Measurements from ENCODE around the gene PHOSPHO1. TPM values are rescaled to one million over a fixed set of nuclear protein-coding genes. Genes with fewer than 3 reads are reported as not detected.

PHOSPHO1 gene
- total and polyA plus RNA-seq, 2 of the 13 experiments (the other 11 are each of a cell fraction or from before 2014, with no cell fraction given), result not detected

- peak; percentile 98 for TF ChIP-seq ZNF782 (CRISPR knock-in tag; IDR thresholded peaks at IDR 0.05; ENCODE audit: borderline replicate concordance)
- no peak for TF ChIP-seq ZNF850 (CRISPR knock-in tag; conservative IDR thresholded peaks at IDR 0.05)
- peak; percentile 74; the same call in 1 of the 2 replicates for TF ChIP-seq ATF1 (CRISPR knock-in tag; IDR thresholded peaks at IDR 0.05)
- TF ChIP-seq CEBPB (IDR thresholded peaks at IDR 0.05; ENCODE audit: borderline replicate concordance, low read depth, low read length), result no peak
- TF ChIP-seq, protein P1, sequence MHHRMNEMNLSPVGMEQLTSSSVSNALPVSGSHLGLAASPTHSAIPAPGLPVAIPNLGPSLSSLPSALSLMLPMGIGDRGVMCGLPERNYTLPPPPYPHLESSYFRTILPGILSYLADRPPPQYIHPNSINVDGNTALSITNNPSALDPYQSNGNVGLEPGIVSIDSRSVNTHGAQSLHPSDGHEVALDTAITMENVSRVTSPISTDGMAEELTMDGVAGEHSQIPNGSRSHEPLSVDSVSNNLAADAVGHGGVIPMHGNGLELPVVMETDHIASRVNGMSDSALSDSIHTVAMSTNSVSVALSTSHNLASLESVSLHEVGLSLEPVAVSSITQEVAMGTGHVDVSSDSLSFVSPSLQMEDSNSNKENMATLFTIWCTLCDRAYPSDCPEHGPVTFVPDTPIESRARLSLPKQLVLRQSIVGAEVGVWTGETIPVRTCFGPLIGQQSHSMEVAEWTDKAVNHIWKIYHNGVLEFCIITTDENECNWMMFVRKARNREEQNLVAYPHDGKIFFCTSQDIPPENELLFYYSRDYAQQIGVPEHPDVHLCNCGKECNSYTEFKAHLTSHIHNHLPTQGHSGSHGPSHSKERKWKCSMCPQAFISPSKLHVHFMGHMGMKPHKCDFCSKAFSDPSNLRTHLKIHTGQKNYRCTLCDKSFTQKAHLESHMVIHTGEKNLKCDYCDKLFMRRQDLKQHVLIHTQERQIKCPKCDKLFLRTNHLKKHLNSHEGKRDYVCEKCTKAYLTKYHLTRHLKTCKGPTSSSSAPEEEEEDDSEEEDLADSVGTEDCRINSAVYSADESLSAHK (CRISPR knock-in tag; IDR thresholded peaks at IDR 0.05; ENCODE audit: borderline replicate concordance), result peak; percentile 90; the same call in 1 of the 2 replicates
- peak; percentile 60; the same call in 1 of the 2 replicates for TF ChIP-seq NFIC (IDR thresholded peaks at IDR 0.05; ENCODE audit: low read length)
- TF ChIP-seq MIER2 (CRISPR knock-in tag; IDR thresholded peaks at IDR 0.05), result peak; percentile 64; the same call in 1 of the 2 replicates
- TF ChIP-seq XBP1 (CRISPR knock-in tag; IDR thresholded peaks at IDR 0.05), result peak; percentile 76
- peak; percentile 75 for TF ChIP-seq ZNF883 (CRISPR knock-in tag; IDR thresholded peaks at IDR 0.05; ENCODE audit: not compliant biosample characterization)
- peak; percentile 93 for TF ChIP-seq ATF5 (CRISPR knock-in tag; IDR thresholded peaks at IDR 0.05; ENCODE audit: low read depth)
- TF ChIP-seq USF2 (IDR thresholded peaks at IDR 0.05; ENCODE audit: low read depth, low read length), result no peak
- TF ChIP-seq USF2 (CRISPR knock-in tag; IDR thresholded peaks at IDR 0.05; ENCODE audit: borderline replicate concordance), result 0 out of 2 replicates have a peak, but pooled peaks have one; percentile 13
- TF ChIP-seq ZNF703 (CRISPR knock-in tag; IDR thresholded peaks at IDR 0.05; ENCODE audit: borderline replicate concordance), result peak; percentile 90; the same call in 1 of the 2 replicates
- TF ChIP-seq, protein P2, sequence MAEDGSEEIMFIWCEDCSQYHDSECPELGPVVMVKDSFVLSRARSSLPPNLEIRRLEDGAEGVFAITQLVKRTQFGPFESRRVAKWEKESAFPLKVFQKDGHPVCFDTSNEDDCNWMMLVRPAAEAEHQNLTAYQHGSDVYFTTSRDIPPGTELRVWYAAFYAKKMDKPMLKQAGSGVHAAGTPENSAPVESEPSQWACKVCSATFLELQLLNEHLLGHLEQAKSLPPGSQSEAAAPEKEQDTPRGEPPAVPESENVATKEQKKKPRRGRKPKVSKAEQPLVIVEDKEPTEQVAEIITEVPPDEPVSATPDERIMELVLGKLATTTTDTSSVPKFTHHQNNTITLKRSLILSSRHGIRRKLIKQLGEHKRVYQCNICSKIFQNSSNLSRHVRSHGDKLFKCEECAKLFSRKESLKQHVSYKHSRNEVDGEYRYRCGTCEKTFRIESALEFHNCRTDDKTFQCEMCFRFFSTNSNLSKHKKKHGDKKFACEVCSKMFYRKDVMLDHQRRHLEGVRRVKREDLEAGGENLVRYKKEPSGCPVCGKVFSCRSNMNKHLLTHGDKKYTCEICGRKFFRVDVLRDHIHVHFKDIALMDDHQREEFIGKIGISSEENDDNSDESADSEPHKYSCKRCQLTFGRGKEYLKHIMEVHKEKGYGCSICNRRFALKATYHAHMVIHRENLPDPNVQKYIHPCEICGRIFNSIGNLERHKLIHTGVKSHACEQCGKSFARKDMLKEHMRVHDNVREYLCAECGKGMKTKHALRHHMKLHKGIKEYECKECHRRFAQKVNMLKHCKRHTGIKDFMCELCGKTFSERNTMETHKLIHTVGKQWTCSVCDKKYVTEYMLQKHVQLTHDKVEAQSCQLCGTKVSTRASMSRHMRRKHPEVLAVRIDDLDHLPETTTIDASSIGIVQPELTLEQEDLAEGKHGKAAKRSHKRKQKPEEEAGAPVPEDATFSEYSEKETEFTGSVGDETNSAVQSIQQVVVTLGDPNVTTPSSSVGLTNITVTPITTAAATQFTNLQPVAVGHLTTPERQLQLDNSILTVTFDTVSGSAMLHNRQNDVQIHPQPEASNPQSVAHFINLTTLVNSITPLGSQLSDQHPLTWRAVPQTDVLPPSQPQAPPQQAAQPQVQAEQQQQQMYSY (CRISPR knock-in tag; IDR thresholded peaks at IDR 0.05), result peak; percentile 76
- TF ChIP-seq MED1 (CRISPR knock-in tag; IDR thresholded peaks at IDR 0.05), result peak; percentile 67
- TF ChIP-seq YEATS2 (CRISPR knock-in tag; IDR thresholded peaks at IDR 0.05; ENCODE audit: borderline replicate concordance), result peak; percentile 68
- no peak for TF ChIP-seq TEAD3 (CRISPR knock-in tag; optimal IDR thresholded peaks at IDR 0.05; ENCODE audit: borderline replicate concordance)
- TF ChIP-seq, protein P3, sequence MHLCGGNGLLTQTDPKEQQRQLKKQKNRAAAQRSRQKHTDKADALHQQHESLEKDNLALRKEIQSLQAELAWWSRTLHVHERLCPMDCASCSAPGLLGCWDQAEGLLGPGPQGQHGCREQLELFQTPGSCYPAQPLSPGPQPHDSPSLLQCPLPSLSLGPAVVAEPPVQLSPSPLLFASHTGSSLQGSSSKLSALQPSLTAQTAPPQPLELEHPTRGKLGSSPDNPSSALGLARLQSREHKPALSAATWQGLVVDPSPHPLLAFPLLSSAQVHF (CRISPR knock-in tag; IDR thresholded peaks at IDR 0.05), result peak; percentile 25; the same call in 1 of the 2 replicates
- no peak for TF ChIP-seq SIN3B (IDR thresholded peaks at IDR 0.05; ENCODE audit: low read length)
Observed at GRCh38 chr17:49191917-49192741, 38.5 kb downstream of the PHOSPHO1 start (continued).
